ENCODE results near the gene EIPR1.
"Not testable (repeated sequence)": the region's sequence is repeated elsewhere in the genome, so short reads cannot be mapped to it uniquely, and the experiment has no call there.

The EIPR1 gene

DNA sequence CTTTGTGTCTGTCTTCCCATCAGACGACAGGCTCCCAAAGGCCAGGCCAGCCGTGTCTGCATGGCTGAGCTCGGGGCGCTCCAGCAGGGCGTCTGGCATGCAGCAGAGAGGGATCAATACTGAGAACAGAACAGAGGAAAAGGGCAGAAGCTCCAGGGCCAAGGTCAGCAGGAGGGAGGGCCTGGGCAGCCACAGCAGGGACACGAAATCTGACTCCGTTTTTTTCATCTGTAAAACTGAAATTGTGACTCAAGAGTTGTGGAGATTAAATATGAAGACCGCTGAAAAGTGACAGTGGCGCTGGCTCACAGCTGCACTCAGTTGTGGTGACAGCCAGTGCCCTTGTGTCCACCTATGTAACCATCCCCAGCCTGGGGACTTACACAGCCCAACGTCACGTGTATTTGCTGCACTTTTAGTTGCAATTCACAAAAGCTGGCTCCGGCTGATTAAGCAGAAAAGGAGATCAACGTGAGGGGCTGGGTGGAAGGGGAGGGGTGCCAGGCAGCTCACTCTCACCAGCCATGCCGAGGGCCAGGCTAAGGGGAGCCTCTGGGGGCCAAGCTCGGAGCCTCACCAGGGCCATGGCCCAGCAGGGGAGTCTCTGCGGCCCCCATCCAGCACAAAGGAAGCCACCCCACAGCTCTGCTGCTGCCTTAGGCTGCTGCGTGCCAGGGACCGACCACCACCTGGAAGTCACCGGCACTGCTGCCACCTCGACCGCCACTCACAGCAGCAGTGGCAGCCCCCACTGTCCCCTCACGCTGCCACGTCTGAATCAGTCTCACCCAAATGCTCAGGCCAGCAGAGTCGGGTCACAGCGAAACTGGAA is 74.7 kb downstream of the EIPR1 start:
- peak in 1 of 2 experiments; percentile 48 for DNase-seq

DNA sequence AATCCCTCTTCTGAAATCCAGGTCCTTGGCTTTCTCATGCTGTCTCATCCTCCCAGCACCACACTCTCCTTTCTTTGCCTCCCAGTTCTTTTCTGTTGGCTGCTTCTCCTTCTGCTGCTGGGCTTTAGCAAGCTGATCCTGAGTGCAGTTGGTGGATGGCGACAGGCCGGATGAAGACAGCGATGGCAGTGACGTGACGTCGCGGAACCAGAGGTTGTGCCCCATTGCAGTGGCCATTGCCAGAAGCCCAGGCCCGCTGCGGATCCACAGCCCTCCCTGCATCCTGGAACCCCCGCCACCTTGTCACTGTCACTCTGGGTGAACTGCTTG is 75.2 kb downstream of the EIPR1 start:
- DNase-seq = no peak

DNA sequence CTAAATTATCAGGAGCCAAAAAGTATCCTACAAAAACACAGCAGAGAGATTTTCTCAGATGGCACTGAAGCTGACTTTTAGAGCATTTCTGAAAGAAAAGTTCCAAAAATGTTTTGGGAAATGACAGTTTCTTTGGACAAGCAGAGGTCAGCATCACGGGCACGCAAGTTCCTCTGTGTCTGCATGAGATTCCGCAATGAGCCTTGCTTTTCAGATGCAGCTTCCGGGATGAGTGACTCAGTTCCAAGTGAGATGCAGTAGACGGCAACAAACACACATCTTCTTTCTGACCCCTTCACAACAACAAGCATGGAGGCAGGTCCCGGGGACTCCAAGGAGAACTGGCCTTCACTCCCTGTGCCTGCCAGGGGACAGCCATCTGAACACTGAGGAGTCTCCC is 76.6 kb downstream of the EIPR1 start:
- DNase-seq = no peak

DNA sequence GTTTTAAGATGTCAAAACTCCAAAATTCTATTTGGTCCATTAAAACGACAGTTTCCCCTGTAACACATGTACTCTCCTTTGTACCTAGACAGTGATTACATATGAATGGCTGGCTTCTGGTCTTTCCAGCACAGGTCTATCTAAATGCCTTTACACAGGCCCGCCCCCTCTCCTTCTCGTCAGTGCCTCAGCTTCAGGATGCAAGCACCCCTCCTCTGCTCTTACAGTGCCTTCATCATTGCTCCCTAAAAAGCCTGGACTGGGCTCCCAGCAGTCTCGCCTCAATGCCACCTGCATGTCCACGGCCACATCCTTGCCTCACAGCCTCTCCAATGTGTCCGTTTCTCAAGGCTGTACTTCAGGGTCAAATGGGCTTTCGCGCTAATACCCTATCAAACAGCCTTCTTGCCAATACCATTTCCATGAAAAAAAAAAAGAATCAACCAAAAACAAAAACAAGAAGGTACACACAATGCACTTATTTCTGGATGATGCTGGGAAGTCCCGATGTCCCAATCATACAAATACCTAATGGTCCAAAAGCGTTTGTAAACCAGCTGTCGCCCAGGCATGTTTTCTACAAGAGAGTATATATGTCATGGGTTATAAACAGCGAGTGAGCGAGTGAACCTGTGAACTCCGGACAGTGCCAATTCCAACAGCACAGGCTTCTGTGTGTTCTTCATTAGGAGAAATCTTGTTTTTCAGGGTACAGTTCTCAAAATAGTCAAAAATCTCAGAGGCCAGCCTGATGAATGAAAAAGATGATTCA is 77.2 kb downstream of the EIPR1 start:
- DNase-seq = no peak

DNA sequence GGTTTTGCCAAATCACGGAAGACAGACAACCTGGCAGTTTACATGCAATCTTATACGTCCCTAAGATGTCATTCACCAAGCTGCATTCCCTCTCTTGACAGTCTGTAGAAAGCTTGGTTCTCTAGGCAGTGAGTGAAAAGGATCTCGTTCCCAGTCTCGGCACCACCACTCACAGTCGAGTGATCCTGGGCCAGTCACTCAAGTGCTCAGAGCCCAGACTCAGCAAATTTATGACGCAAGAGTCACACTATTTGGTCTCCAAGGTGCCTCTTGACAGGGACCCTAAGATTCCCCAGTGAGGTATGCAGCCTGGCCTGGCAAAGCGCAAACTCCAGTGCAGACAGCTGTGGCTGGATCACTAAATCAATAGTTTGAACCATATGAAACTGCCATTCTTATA is 77.9 kb downstream of the EIPR1 start:
- no peak for DNase-seq

DNA sequence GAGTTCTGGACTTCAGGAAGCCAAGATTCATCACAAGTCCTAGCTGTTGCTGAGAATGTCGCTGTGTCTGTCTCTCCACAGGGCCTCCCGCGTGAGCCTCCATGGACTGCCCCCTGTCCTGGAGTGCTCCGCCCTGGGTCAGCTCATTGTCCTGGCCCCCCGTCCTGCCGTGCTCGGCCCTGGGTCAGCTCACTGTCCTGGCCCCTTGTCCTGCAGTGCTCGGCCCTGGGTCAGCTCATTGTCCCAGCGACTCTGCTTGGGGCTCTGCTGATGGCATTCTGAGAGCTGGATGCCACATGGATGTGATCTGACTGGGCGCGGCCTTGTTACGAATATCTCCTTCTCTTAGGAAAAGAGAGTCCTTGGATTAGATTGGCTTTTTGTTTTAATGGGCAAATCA is 78.5 kb downstream of the EIPR1 start:
- no peak for DNase-seq

DNA sequence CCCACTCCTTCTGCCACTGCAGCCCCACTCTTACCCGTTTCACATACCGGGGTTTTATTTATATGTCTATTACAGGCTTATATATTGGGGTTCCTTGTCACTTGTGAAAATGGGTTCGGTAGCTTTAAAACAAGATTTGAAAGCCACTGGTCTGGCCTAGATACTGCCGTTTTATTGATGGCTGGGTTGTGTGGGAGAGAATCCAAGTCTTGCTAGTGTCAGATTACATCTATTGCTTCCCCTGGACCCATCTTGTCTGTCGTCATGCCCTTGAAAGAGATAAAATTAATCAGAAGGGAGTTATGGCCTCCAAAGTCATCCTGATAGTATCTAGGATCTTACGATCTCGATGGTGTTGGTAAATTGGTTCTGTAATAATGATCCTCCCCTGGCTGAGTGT is 79.4 kb downstream of the EIPR1 start:
- DNase-seq = no peak

DNA sequence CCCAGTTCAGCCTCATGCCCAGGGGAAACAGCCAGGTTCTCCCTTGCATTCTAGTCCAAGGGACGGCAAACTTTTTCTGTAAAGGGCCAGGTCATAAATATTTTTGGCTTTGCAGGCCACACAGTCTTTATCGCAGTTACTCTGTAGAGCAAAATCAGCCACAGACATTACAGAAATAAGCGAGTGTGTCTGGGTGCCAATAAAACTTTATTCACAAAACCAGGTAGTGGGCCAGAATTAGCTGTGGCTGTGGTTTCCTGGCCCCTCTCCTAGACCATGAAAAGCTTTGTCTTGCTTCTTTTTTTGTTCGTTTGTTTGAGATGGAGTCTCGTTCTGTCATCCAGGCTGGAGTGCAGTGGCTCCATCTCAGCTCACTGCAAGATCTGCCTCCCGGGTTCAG is 80.1 kb downstream of the EIPR1 start:
- no peak for DNase-seq

DNA sequence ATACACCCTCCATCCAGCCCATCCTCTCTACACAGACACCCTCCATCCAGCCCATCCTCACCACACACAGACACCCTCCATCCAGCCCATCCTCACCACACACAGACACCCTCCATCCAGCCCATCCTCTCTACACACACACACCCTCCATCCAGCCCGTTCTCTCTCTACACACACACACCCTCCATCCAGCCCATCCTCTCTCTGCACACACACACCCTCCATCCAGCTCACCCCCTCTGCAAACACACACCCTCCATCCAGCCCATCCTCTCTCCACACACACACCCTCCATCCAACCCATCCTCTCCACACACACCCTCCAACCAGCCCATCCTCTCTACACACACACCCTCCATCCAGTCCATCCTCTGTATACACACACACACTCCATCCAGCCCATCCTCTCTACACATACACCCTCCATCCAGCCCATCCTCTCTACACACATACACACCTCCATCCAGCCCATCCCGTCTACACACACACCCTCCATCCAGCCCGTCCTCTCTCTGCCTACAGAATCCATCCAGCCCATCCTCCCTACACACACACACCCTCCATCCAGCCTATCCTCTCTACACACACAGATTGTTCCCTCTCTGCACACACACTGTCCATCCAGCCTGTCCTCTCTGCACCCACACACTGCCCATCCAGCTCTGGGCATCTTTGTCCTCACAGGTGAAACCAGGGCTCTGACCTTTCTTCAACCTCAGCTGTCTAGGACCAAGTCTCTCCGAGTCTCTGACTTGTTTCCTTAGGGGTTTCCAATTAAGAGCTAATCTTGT is 81.2 kb downstream of the EIPR1 start:
- DNase-seq = no peak

DNA sequence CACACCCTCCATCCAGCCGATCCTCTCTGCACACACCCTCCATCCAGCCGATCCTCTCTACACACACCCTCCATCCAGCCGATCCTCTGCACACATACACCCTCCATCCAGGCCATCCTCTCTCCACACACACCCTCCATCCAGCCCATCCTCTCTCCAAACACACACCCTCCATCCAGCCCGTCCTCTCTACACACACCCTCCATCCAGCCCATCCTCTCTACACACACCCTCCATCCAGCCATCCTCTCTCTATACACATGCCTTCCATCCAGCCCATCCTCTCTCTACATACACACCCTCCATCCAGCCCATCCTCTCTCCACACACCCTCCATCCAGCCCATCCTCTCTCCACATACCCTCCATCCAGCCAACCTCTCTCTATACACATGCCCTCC is 83.1 kb downstream of the EIPR1 start:
- no peak for DNase-seq

DNA sequence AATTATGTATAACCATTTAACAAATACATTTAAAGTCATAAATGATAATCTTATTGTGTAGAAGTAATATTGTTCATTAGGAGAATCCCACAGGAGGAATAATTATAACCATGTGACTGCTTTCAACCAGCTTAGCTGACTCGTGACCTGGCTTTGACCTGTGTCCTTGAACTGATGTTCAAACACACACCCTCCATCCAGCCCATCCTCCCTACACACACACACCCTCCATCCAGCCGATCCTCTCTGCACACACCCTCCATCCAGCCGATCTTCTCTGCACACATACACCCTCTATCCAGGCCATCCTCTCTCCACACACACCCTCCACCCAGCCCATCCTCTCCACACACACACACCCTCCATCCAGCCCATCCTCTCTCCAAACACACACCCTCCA is 83.5 kb downstream of the EIPR1 start:
- no peak for DNase-seq

DNA sequence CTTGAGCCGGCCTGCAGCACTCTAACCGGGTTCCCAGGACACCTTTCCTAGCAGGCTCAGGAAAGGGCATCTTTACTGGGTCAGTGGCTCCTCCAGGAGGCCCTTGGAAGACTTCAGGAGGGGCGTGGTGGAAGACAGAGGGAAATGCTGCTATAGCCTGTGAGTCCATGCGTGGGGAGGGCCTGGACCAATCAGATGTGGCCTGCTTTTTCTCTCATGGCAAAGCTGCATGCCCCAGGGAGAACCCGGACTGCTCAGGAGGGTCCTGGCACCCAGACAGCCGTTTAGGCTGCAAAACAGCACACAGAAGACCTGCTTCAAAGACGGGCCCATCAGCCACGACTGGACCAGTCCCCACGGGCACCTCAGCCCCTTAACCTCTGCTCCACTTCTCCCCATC is 84.4 kb downstream of the EIPR1 start:
- no peak for DNase-seq

DNA sequence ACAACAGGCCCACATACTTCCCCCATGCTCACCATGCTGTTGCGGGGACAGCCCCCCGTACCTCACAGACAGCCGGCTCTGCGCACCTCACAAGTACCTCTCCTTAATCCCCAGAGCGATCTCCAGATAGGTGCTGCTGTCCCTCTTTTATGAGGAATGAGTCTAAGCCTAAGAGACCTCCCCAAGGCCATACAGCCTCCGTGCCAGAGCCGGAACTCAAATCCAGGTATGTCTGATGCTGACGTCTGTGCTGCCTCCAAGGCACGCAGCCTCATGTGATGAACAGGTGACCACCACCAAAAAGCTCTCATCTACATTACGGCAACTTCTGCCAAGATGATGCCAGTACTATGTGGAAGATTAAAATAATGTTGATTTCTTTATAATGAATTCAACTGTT is 85.2 kb downstream of the EIPR1 start:
- no peak for DNase-seq

DNA sequence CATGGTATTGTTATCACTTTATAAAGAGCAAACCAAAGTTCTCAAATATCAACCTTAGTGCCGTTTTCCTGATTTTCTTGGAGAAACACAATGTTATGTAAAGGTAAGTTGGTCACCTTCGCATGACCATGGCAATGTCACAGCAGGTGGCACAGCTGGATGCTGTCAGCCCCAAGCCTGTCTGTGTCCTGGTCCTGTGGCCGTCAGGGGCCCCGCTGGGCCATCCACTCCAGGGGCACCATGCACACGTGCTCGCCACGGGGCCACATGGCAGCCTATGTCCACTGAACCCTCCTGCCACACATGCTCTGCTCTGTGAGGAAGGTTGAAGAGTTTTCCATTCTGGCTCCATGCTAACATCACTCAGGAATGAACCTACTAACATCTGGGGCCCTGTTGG is 85.9 kb downstream of the EIPR1 start:
- DNase-seq = no peak

DNA sequence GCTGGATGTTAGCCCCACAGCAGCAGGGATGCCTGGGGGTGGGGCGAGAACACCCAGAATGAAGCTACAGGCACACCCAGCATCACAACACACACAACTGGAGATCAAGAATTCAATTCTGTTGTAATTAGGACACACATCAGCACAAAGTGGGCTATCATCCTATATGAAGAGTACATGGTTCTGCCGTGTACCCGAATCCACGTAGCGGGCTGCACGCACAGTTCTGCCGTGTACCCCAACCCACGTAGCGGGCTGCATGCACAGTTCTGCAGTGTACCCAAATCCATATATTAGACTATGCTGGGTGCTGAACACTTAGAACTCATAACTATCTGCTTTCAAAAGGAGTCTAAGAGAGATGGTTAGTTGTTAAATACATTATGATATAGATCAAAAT is 86.5 kb downstream of the EIPR1 start:
- no peak for DNase-seq

DNA sequence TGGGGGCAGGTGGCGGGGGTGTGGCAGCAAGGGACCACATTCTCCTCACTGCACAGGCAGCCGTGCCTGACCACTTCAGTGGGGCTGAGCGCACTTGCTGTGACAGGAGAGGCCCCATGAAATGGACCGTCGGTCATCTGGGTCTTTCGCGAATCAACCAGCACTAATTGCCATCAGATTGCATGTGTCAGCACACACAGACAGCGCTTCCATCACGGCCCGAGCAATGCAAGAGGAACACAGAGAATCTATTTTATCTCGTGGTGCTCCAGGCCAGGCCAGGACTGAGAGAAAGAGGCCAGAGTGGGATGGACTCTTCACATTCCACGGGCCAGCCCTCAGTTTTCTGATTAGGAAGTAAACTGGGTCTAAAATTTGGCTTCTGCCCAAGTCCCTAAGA is 87.0 kb downstream of the EIPR1 start:
- DNase-seq = no peak

DNA sequence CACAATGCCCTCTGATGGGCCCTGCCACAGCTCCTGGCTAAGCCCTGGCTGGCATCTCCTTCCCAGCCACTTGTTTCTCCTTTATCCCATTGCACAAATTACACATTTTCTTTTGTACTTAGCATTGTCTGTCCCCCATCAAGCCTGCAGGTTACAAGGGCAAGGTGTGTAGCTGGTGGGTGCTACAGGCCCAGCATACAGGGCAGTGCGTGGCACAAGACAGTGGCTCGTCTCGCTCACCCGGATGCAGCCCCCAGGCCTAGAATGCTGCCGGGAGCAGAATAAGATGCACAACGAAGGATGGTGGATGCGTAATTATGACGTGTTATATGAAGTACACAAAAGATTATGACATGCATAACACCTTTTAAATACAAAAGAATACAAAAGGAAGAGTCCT is 87.6 kb downstream of the EIPR1 start:
- DNase-seq = no peak

DNA sequence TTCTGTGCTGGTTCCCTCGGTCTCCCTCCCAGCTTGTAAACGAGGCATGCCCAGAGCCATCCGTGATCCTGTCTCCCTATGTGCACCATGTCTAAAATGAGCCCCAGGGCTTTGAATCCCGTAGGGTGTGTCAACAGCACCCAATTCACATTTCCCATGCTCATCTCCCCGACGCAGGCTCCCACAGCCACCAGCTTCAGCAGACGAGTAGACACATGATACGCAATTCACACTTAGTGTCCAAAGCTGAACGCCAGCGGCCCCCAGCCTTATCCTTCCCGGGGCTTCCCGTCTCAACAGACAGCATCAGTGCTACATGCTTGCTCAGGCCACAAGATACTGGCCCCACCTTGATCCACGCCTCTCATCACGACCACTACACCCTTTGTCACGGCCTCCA is 88.1 kb downstream of the EIPR1 start:
- DNase-seq = no peak

DNA sequence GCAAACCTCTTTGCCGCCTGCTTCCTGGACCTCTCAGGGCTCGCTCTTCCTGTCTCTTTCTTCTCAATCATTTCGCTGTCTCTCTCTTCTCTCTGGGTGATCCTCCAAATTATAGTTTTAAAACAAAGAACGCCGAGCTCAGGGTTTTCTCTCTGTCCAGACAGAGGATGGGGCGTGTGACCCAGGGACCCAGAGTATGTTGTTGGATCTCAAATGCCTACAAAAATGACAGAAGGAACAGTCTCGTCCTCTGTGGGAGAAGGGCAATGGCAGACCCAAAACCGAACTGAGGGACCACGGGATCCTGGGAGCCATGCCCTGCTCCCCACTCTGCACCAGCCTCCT is 88.5 kb downstream of the EIPR1 start:
- DNase-seq = no peak

DNA sequence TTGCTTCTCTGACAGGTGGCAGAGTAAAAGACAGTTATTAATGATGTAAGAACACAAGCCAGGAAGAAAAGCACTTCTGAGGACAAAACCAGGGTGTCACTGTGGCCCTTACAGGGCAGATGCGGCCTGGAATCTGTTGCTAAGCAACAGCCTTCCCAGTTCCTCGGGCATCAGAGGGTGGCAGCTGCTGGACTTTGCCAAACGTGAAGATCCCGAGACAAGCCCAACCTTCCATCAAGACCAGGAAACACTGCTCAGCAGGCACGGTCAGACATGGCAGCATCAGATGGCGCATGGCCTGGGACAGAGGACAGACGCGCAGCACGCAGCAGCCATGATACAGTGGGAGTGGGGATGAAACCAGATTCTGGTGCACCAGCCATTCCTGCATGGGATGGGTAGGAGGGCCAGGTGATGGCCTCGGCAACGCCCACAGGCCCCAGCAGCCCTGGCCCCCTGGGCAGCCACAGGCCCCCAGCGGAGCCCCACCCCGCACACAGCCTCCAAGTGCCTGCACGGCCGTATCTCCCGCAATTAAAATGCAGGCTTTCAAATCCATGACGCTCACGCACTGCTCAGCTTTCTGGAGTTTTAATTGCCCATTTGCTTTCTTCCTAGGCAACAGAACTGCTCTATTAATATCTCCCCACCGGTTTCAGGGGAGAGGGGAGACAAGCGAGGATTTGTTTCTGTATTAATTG is 89.0 kb downstream of the EIPR1 start:
- peak; percentile 23 to 82 for DNase-seq

DNA sequence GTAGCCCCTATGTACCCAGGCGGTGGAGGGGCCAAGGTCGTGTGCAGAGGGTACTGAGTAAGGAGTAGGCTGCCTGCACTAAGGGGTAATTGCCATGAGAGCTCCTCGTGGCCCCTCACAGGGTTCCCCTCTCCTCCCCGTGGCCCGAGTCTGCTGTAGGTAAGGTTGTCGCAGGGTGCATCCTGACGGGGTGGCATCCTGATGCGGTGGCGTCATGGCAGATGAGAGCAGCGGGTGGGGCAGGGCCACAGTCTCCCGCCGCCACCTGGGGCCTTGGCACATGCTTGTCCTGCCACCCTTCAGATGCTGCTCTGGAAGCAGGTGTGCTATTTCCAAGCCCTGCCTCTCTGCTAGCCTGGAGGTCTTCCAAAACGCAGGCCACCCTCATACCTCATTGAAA is 89.7 kb downstream of the EIPR1 start:
- DNase-seq = no peak

DNA sequence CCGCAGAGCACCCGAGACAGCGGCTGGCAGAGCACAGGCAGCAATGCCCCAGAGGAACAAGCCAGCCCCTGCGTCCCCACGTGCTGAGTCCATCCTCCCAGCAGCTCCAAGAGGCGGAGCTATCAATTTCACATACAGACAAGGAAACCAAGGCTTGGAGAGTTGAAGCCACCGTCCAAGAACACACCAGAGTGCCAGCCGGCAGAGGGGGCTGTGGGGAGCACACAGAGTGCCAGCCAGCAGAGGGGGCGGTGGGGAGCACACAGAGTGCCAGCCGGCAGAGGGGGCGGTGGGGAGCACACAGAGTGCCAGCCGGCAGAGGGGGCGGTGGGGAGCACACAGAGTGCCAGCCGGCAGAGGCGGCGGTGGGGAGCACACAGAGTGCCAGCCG is 91.0 kb downstream of the EIPR1 start:
- DNase-seq = not testable (repeated sequence)

DNA sequence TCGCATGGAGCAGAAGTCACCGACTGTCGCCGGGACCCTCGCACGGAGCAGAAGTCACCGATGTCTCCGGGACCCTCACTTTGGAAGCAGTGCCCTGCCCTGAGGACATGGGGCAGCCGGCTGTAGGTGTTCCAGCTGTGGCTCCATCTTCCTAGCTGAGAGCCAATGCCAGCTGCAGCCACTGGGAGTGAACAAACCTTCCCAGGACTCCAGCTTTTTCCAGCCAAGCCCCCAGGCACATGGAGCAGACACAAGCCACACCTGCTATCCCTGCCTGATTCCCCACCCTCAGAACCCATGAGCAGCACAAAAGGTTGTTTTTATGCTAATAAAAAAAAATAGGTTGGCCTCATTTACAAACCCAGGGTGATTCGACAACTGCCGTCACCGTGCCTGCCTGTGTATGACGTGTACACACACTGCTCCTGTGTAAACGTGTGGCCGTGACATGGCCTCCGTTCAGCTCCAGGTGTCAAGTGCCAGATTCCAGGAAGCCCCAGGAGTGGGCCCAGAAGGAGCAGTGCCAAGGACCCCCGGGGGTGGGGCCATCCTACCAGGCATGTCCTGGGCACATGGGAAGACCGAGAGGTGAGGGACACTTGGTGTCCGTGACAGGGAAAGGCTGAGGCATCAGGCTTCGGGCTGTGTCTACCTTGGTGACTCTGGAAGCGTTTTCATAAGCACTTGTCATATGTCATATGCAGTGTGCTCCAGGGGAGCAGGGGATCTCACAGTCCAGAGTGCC is 91.5 kb downstream of the EIPR1 start:
- DNase-seq = no peak
